ENCODE data around the gene CINP.

CINP gene

DNA sequence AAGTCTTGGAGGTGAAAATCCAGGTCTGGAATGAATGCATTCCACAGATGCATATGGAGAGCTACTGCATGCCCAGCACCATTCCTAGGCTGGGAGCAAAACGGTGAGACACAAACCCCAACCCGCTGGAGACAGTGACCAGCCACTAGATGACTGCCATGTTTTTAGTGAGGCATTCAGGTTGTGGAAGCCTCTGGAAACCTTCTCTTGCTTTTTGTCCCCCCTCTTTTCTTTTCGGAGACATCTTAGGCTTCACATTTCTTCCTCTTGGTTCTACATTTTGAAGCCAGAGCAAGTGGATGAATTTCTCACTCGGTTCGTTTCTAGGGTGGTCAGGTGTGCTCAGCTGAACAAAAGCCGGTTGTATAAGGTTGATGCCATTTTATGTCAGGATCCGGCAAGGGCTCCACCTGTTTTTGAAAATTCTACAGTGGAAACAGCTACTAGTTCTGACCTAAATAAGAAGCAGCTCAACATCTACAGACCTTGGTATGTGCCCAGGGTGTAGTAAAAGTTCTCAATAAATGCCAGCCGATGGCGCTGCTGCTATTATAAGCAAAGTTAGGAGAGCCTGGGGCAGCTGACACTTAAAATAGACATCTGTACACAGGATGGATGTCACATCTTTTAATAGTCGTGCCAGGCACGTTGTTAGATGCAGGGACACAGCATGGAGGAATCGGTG lies 45.0 kb downstream of the CINP start:
- H3K9me2 ChIP-seq (replicated peaks; ENCODE audit: low read depth, low read length) = no peaks in the 10 kb centered on the region
- H3K36me3 ChIP-seq (ENCODE audit: insufficient read depth, low read length) = no peaks in the 10 kb centered on the region
- H2AFZ ChIP-seq (ENCODE audit: low read length) = peak overlapping the region; percentile 94
- H3K4me3 ChIP-seq (ENCODE audit: low read length, poor library complexity, severe bottlenecking) = peak overlapping the region; percentile 76
- peak overlapping the region; percentile 72 for H3K9ac ChIP-seq (ENCODE audit: low read depth, low read length, poor library complexity, severe bottlenecking)
- peaks cover 17% of the 10 kb centered on the region for H3K79me2 ChIP-seq (ENCODE audit: insufficient read depth, low read length)
- H3K27me3 ChIP-seq (ENCODE audit: insufficient read depth, low read length, poor library complexity, severe bottlenecking) = no peaks in the 10 kb centered on the region
- TF ChIP-seq EZH2phosphoT487 (IDR thresholded peaks at IDR 0.05; ENCODE audit: borderline replicate concordance) = no peak
- TF ChIP-seq, protein P1, sequence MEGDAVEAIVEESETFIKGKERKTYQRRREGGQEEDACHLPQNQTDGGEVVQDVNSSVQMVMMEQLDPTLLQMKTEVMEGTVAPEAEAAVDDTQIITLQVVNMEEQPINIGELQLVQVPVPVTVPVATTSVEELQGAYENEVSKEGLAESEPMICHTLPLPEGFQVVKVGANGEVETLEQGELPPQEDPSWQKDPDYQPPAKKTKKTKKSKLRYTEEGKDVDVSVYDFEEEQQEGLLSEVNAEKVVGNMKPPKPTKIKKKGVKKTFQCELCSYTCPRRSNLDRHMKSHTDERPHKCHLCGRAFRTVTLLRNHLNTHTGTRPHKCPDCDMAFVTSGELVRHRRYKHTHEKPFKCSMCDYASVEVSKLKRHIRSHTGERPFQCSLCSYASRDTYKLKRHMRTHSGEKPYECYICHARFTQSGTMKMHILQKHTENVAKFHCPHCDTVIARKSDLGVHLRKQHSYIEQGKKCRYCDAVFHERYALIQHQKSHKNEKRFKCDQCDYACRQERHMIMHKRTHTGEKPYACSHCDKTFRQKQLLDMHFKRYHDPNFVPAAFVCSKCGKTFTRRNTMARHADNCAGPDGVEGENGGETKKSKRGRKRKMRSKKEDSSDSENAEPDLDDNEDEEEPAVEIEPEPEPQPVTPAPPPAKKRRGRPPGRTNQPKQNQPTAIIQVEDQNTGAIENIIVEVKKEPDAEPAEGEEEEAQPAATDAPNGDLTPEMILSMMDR (conservative IDR thresholded peaks at IDR 0.05; ENCODE audit: low read length) = peak; percentile 52
- no peaks in the 10 kb centered on the region for H4K20me1 ChIP-seq (ENCODE audit: insufficient read depth, low read length, poor library complexity, severe bottlenecking)
- peak overlapping the region; percentile 97 for H3K4me2 ChIP-seq (ENCODE audit: low read depth, low read length, poor library complexity, severe bottlenecking)
- no peaks in the 10 kb centered on the region for H3F3A ChIP-seq (ENCODE audit: low read depth)
- H3K9me3 ChIP-seq (ENCODE audit: insufficient read depth, low read depth, low read length) = no peaks in the 10 kb centered on the region
- peaks cover 31% of the 10 kb centered on the region for H3K4me1 ChIP-seq (ENCODE audit: insufficient read depth, low read length, poor library complexity, severe bottlenecking)

DNA sequence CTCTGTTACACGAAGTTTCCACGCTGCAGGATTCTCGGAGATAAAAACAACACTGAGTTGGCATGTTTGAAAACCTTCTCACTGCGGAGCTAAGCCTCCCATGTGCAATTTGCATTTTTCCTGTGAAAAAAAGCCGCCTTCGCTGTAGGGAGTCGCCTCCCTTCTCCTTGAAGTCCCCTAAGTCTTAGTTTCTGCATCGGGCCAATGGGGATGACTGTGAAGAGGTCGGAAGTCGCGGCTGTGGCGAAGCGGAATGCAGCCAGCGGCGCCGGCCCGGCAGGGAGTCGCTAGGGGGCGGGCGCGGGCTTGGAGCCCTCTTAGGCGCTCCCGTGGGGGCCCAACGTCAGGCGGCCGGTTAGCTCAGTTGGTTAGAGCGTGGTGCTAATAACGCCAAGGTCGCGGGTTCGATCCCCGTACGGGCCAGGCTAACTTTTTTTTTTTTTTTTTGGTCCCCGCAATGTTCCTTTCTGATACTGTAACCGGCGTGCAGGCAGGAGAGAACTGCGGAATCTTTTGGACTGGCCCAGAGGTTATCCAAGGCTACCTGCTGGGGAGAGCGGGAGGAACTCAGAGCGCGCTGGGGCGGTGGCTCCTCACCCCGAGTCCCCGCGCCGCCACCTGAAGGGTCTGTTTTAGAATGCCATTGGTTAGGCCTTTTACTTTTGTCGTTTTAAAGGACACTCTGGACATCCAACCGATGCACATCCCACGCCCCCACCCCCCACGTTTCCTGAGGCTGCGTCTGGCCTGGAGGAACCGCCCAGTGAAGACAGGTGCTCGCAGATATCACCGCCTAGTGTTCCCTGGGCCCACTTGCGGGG lies 45.7 kb downstream of the CINP start:
- Histone ChIP-seq H3K79me2 (ENCODE audit: insufficient read depth, low read length) (peaks cover 17% of the 10 kb centered on the region), H3F3A (ENCODE audit: low read depth) (no peaks in the 10 kb centered on the region), H3K27me3 (ENCODE audit: insufficient read depth, low read length, poor library complexity, severe bottlenecking) (no peaks in the 10 kb centered on the region), H3K4me3 (ENCODE audit: low read length, poor library complexity, severe bottlenecking) (peak overlapping the region; percentile 76), H3K9me2 (replicated peaks; ENCODE audit: low read depth, low read length) (no peaks in the 10 kb centered on the region), H3K9me3 (ENCODE audit: insufficient read depth, low read depth, low read length) (no peaks in the 10 kb centered on the region), H2AFZ (ENCODE audit: low read length) (peak overlapping the region; percentile 94), H3K4me2 (ENCODE audit: low read depth, low read length, poor library complexity, severe bottlenecking) (peak overlapping the region; percentile 97), H3K4me1 (ENCODE audit: insufficient read depth, low read length, poor library complexity, severe bottlenecking) (peaks cover 31% of the 10 kb centered on the region), H3K9ac (ENCODE audit: low read depth, low read length, poor library complexity, severe bottlenecking) (peak overlapping the region; percentile 72), H4K20me1 (ENCODE audit: insufficient read depth, low read length, poor library complexity, severe bottlenecking) (no peaks in the 10 kb centered on the region), H3K36me3 (ENCODE audit: insufficient read depth, low read length) (no peaks in the 10 kb centered on the region)
- TF ChIP-seq EZH2phosphoT487 (IDR thresholded peaks at IDR 0.05; ENCODE audit: borderline replicate concordance) = no peak
- TF ChIP-seq, protein P1 (conservative IDR thresholded peaks at IDR 0.05; ENCODE audit: low read length) = peak; percentile 69

DNA sequence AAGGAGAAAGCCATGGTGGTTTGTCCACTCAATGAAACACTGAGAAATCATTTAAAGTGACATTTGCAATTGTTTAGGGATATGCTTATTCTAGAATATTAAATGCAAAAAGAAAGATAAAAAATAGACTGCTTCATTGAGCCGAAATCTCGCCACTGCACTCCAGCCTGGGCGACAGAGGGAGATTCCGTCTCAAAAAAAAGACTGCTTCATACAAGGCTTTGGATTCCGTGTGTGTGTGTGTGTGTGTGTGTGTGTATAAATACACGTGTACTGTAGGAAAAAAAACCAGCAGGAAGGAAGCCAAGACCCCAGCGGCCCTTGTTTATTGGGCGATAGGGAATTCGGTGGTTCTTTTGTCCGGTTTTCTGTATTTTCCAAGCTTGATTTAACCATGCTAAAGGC lies 46.4 kb downstream of the CINP start:
- Histone ChIP-seq H3K4me2 (ENCODE audit: low read depth, low read length, poor library complexity, severe bottlenecking) (peak overlapping the region; percentile 64), H3K4me3 (ENCODE audit: low read length, poor library complexity, severe bottlenecking) (peak overlapping the region; percentile 76), H3F3A (ENCODE audit: low read depth) (no peaks in the 10 kb centered on the region), H2AFZ (ENCODE audit: low read length) (peak overlapping the region; percentile 87), H4K20me1 (ENCODE audit: insufficient read depth, low read length, poor library complexity, severe bottlenecking) (no peaks in the 10 kb centered on the region), H3K27me3 (ENCODE audit: insufficient read depth, low read length, poor library complexity, severe bottlenecking) (no peaks in the 10 kb centered on the region), H3K36me3 (ENCODE audit: insufficient read depth, low read length) (no peaks in the 10 kb centered on the region), H3K4me1 (ENCODE audit: insufficient read depth, low read length, poor library complexity, severe bottlenecking) (peaks cover 30% of the 10 kb centered on the region), H3K79me2 (ENCODE audit: insufficient read depth, low read length) (peaks cover 17% of the 10 kb centered on the region), H3K9me3 (ENCODE audit: insufficient read depth, low read depth, low read length) (no peaks in the 10 kb centered on the region), H3K9me2 (replicated peaks; ENCODE audit: low read depth, low read length) (no peaks in the 10 kb centered on the region), H3K9ac (ENCODE audit: low read depth, low read length, poor library complexity, severe bottlenecking) (peak overlapping the region; percentile 72)
- no peak for TF ChIP-seq EZH2phosphoT487 (IDR thresholded peaks at IDR 0.05; ENCODE audit: borderline replicate concordance)
- TF ChIP-seq, protein P1 (conservative IDR thresholded peaks at IDR 0.05; ENCODE audit: low read length) = no peak

Measured in Loucy (cell line).